SK-N-MC (cell line): ENCODE data around the gene CELA2B.
"Not testable (repeated sequence)": the region's sequence is repeated elsewhere in the genome, so short reads cannot be mapped to it uniquely, and the experiment has no call there.

Source experiments
- DNase-seq: peaks from one replicate; pipeline ENCODE4 v3.0.0-alpha.2; 2011; ENCODE audit warnings: low read depth, low spot score
- H3K27ac ChIP-seq: fragments of 200-600 bp; sonication (generic); 2 replicates; pipeline ENCODE4 v1.5.1; 2016; ENCODE audit warnings: mixed run types
- H3K36me3 ChIP-seq: fragments of 200-600 bp; sonication (generic); 2 replicates; pipeline ENCODE4 v1.6.1; 2017; ENCODE audit warnings: antibody characterized with exemption, low read length, mixed read lengths; ENCODE audit not compliant: insufficient read depth
- H3K4me3 ChIP-seq: fragments of 200-600 bp; sonication (generic); 2 replicates; pipeline ENCODE4 v1.5.1; 2016
- H3K9ac ChIP-seq: fragments of 200-600 bp; sonication (generic); 2 replicates; pipeline ENCODE4 v1.8.0; 2017; ENCODE audit warnings: mixed run types, mixed read lengths; ENCODE audit not compliant: insufficient read length
- H3K9me3 ChIP-seq: fragments of 200-600 bp; sonication (generic); 2 replicates; pipeline ENCODE4 v1.6.1; 2017; ENCODE audit warnings: low read depth, mild to moderate bottlenecking, antibody characterized with exemption, low read length, moderate library complexity, mixed read lengths
- EZH2 ChIP-seq: fragments of 200-600 bp; sonication (generic); IDR thresholded peaks from one replicate; pipeline ENCODE4 v1.6.1; 2017; ENCODE audit warnings: antibody characterized with exemption
- FOXP2 ChIP-seq: optimal IDR thresholded peaks from 2 replicates; pipeline ENCODE3; 2011; ENCODE audit warnings: mild to moderate bottlenecking, moderate library complexity; ENCODE audit not compliant: insufficient read depth; ENCODE audit errors: extremely low read length, control extremely low read depth
- POLR2AphosphoS5 ChIP-seq: IDR thresholded peaks from 2 replicates; pipeline ENCODE4 v1.6.1; 2012; ENCODE audit warnings: mild to moderate bottlenecking, low read depth, low read length, borderline replicate concordance

The CELA2B gene

DNA sequence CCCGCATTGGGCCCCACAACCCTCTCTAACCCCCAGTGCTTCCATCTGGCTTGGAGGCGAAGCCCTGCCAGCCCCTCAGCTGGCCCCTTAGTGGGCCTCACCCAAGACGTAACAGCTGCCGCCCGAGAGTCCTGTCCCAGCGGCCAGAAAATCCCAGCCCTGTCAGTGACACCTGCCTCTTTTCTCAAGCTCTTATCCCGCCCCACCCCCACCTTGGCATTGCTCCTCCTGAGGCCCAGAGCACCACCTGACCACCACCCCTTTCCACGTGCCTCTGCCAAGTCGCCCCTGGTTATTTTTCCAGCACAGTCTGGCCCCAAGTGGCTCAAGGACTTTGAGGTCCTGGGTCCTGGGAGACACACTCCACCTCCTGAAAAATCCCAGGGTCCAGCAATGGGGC is 43.6 kb upstream of the CELA2B start:
- TF ChIP-seq POLR2AphosphoS5 (no peak), FOXP2 (no peak), EZH2 (no peak)
- no peak for DNase-seq

GRCh38 chr1:15433471-15433870 is 42.4 kb upstream of the CELA2B start:
- H3K4me3 ChIP-seq: no peak overlapping the region
- no peak overlapping the region for H3K27ac ChIP-seq
- no peaks in the 10 kb centered on the region for H3K9me3 ChIP-seq
- H3K36me3 ChIP-seq: no peaks in the 10 kb centered on the region
- DNase-seq: no peak
- H3K9ac ChIP-seq: no peak overlapping the region
- TF ChIP-seq POLR2AphosphoS5: no peak
- no peak for TF ChIP-seq FOXP2
- no peak for TF ChIP-seq EZH2

More for the DNA sequence above, 43.6 kb upstream of the CELA2B start:
- Histone ChIP-seq H3K4me3 (no peak overlapping the region), H3K36me3 (no peaks in the 10 kb centered on the region), H3K27ac (no peak overlapping the region), H3K9ac (no peak overlapping the region), H3K9me3 (no peaks in the 10 kb centered on the region)

DNA sequence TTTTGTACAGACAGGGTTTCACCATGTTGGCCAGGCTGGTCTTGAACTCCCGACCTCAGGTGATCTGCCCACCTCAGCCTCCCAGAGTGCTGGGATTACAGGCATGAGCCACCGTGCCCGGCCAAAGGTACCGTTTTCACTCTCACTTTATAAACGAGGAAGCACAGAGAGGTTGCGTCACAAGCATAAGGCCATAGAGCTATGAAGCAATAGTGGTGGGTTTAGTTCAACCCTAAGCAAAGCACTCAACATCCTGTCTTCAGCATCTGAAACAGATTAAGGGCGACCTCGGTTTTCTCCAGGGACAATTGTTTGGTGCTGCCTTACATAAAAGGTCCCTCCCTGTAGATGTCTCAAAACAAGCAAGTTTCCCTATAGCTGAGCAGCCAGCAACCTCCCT is 41.2 kb upstream of the CELA2B start:
- not testable (repeated sequence) for H3K4me3 ChIP-seq, H3K36me3 ChIP-seq, H3K9me3 ChIP-seq, H3K27ac ChIP-seq, H3K9ac ChIP-seq, DNase-seq

- Histone ChIP-seq H3K9ac (no peak overlapping the region), H3K9me3 (no peaks in the 10 kb centered on the region), H3K36me3 (no peaks in the 10 kb centered on the region), H3K4me3 (no peak overlapping the region), H3K27ac (no peak overlapping the region)
- no peak for DNase-seq
- TF ChIP-seq FOXP2 (no peak), POLR2AphosphoS5 (no peak), EZH2 (no peak)
Measured at GRCh38 chr1:15435239-15436077, 40.4 kb upstream of the CELA2B start.

DNA sequence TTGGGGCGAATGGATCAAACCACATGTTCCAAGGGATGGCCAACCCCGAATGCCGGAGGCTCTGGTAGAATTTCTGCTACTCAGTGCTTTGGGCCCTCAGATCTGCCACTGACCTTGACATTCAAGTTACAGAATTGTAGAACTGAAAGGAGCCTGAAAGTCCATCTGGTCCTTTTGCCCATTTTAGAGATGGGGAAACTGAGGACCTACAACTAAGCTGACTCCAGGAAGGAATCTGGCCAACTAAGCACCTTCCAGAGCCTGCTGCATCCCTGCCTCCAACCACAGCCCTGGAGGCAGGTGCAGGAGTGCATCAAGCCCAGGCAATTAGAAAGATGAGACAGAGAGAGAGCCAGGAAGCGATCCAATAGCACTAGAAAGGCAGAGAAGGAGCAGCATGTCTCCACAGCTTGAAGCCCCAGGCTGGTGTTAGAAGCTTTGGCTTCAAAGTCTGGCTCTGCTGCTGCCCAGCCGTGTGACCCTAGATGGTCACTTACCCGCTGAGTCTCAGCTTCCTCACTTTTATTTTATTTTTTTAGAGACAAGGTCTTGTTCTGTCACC is 38.9 kb upstream of the CELA2B start:
- no peak overlapping the region for H3K4me3 ChIP-seq
- no peak overlapping the region for H3K9ac ChIP-seq
- H3K36me3 ChIP-seq: no peaks in the 10 kb centered on the region
- no peak overlapping the region for H3K27ac ChIP-seq
- TF ChIP-seq FOXP2: no peak
- TF ChIP-seq EZH2: no peak
- no peak for TF ChIP-seq POLR2AphosphoS5
- no peaks in the 10 kb centered on the region for H3K9me3 ChIP-seq
- no peak for DNase-seq

- no peak overlapping the region for H3K27ac ChIP-seq
- H3K36me3 ChIP-seq: no peaks in the 10 kb centered on the region
- no peak overlapping the region for H3K9ac ChIP-seq
- no peak overlapping the region for H3K4me3 ChIP-seq
- H3K9me3 ChIP-seq: no peaks in the 10 kb centered on the region
- TF ChIP-seq FOXP2 (no peak), EZH2 (no peak), POLR2AphosphoS5 (no peak)
- no peak for DNase-seq
Measured at GRCh38 chr1:15439325-15439724, 36.6 kb upstream of the CELA2B start.

DNA sequence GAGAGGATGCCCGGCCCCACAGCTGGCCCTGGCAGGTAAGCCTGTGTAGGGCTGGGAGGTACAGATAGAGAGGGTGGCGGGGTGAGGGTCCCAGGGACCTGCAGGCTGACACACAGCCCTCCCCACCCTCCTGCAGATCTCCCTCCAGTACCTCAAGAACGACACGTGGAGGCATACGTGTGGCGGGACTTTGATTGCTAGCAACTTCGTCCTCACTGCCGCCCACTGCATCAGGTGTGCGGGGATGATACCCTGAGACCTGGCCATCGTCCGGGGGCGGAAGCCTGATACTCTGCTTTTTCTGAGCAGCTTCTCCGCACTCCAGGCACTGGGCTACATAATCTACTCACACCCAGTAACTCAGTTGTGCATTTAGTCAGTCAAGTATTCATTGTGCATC is 35.5 kb upstream of the CELA2B start:
- Histone ChIP-seq H3K9me3 (no peaks in the 10 kb centered on the region), H3K27ac (no peak overlapping the region), H3K9ac (no peak overlapping the region), H3K4me3 (no peak overlapping the region), H3K36me3 (no peaks in the 10 kb centered on the region)
- DNase-seq: no peak
- TF ChIP-seq FOXP2 (no peak), EZH2 (no peak), POLR2AphosphoS5 (no peak)

DNA sequence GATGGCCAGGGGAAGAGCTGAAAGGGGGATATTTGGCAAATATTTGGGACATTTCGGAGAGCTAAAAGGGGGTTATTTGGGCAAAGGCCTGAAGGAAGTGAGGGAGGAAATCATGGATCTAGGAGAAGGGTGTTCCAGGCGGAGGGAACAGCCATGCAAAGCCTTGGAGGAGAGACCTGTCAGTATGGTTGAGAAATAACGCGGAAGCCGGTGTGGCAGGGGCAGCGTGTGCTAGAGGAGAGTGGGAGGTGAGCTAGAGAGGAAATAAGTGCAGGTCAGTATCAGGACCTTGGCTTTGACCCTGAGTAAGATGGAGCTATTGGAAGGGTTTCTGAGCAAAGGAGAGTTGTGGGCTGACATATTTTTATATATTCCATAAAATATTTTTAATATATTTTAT is 34.7 kb upstream of the CELA2B start:
- Histone ChIP-seq H3K27ac (no peak overlapping the region), H3K36me3 (no peaks in the 10 kb centered on the region), H3K9ac (no peak overlapping the region), H3K4me3 (no peak overlapping the region), H3K9me3 (no peaks in the 10 kb centered on the region)
- no peak for DNase-seq
- no peak for TF ChIP-seq FOXP2
- no peak for TF ChIP-seq EZH2
- no peak for TF ChIP-seq POLR2AphosphoS5

DNA sequence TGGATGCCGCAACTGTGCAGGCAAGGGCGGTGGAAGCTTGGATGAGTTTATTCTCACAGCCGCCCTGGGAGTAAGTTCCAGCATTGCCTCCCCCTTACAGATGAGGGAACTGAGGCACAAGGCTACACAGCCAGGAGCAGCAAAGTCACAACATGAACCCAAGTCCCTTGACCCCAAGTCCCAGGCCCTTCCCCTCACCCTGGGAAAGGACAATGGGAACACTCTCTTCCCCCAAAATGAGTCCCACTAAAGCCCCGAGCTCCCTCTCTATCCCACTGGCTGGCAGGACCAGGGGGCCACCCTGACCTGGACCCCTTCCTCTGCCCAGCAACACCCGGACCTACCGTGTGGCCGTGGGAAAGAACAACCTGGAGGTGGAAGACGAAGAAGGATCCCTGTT is 33.8 kb upstream of the CELA2B start:
- TF ChIP-seq POLR2AphosphoS5 (no peak), FOXP2 (no peak), EZH2 (no peak)

More for the DNA sequence above, 33.8 kb upstream of the CELA2B start:
- Histone ChIP-seq H3K9ac (no peak overlapping the region), H3K9me3 (no peaks in the 10 kb centered on the region), H3K36me3 (no peaks in the 10 kb centered on the region), H3K4me3 (no peak overlapping the region), H3K27ac (no peak overlapping the region)
- no peak for DNase-seq
